GM12878 (cell line): Measurements from ENCODE around the gene NKIRAS2. TPM values are rescaled to one million over a fixed set of nuclear protein-coding genes. Genes with fewer than 3 reads are reported as not detected.

ENCODE experiments used
- ATAC-seq: fragments of 200-7000 bp; cut with Tn5 transposase; 3 replicates; pipeline ENCODE4 v1.9.1; 2020; ENCODE audit warnings: mild to moderate bottlenecking, moderate library complexity
- BruUV-seq: library from RNA; stranded (reverse); fragments of 400-500 nt; replicated peaks from 2 replicates; lab custom pipeline; 2021; lab: Mats Ljungman, UMichigan
- CTCF ChIA-PET: fragments of 300-600 bp; sonication (Branson Sonifier 250); formaldehyde crosslinking; extraction: SDS; loops from one replicate; lab custom pipeline; 2021; ENCODE audit warnings: inconsistent platforms; lab: Yijun Ruan, JAX
- POLR2A ChIA-PET: fragments of 350-600 bp; formaldehyde crosslinking; extraction: SDS; loops from one replicate; lab custom pipeline; 2021; ENCODE audit warnings: inconsistent platforms; lab: Charles Lee
- RAD21 ChIA-PET: fragments of 300-600 bp; sonication (Branson Sonifier 250); formaldehyde crosslinking; loops from one replicate; lab custom pipeline; 2023; ENCODE audit warnings: antibody characterized with exemption; ENCODE audit not compliant: unreplicated experiment; lab: Charles Lee
- SMC1A ChIA-PET: fragments of 300-600 bp; sonication (Branson Sonifier 250); formaldehyde crosslinking; loops from one replicate; lab custom pipeline; 2023; ENCODE audit not compliant: unreplicated experiment, uncharacterized antibody; lab: Charles Lee
- DNase-seq: peaks from one replicate; pipeline ENCODE4 v3.0.0-alpha.2; 2011; ENCODE audit warnings: low read depth, low spot score
- FAIRE-seq: peaks from 3 replicates; lab custom pipeline; 2011; peaks lifted over from hg19 to GRCh38; lab: Jason Lieb, UNC
- H2AFZ ChIP-seq: 2 replicates; pipeline ENCODE4 v1.6.0; 2011; ENCODE audit warnings: low read depth, low read length, control low read depth; ENCODE audit not compliant: control insufficient read depth
- H3K27ac ChIP-seq: 2 replicates; pipeline ENCODE4 v1.5.1; 2011; ENCODE audit warnings: control low read depth; ENCODE audit not compliant: control insufficient read depth, insufficient read depth
- H3K27me3 ChIP-seq, 2 experiments: replicated peaks in 1 of 2; 2 replicates each; pipeline versions ENCODE4 v1.6.0 to v1.6.1; 2011; ENCODE audit warnings: low read length in 1 of 2; ENCODE audit not compliant: control insufficient read depth in 2 of 2, insufficient read depth in 2 of 2
- H3K36me3 ChIP-seq, 2 experiments: 2 replicates each; pipeline ENCODE4 v1.5.1; 2011; ENCODE audit warnings: low read length in 1 of 2; ENCODE audit not compliant: control insufficient read depth in 2 of 2, insufficient read depth in 2 of 2
- H3K4me1 ChIP-seq: 2 replicates; pipeline ENCODE4 v1.6.1; 2011; ENCODE audit warnings: mild to moderate bottlenecking, low read length, moderate library complexity, mixed read lengths; ENCODE audit not compliant: control insufficient read depth, insufficient read depth
- H3K4me2 ChIP-seq: 2 replicates; pipeline ENCODE4 v1.6.0; 2011; ENCODE audit warnings: control low read depth; ENCODE audit not compliant: control insufficient read depth, insufficient read depth
- H3K4me3 ChIP-seq: fragments of 200-600 bp; sonication (generic); 2 replicates; pipeline ENCODE4 v1.5.1; 2016
- H3K79me2 ChIP-seq: 2 replicates; pipeline ENCODE4 v1.6.0; 2011; ENCODE audit warnings: low read length; ENCODE audit not compliant: control insufficient read depth, insufficient read depth
- H3K9ac ChIP-seq: 2 replicates; pipeline ENCODE4 v1.8.0; 2011; ENCODE audit warnings: low read length, control low read depth, mixed read lengths; ENCODE audit not compliant: control insufficient read depth, insufficient read depth
- H3K9me3 ChIP-seq: replicated peaks from 3 replicates; pipeline ENCODE4 v1.5.1; 2011; ENCODE audit warnings: mild to moderate bottlenecking, low read length; ENCODE audit not compliant: control insufficient read depth, insufficient read depth
- H4K20me1 ChIP-seq: 2 replicates; pipeline ENCODE4 v1.6.0; 2011; ENCODE audit not compliant: control insufficient read depth, insufficient read depth
- BMI1 ChIP-seq: fragments of 450-650 bp; IDR thresholded peaks from 2 replicates; pipeline ENCODE4 v1.6.1; 2016; ENCODE audit warnings: mild to moderate bottlenecking, moderate library complexity, borderline replicate concordance
- ETV6 ChIP-seq, 2 experiments: fragments of 450-650 bp in 1 of 2; IDR thresholded peaks in 1 of 2; conservative IDR thresholded peaks in 1 of 2; 2 replicates each; pipeline ENCODE4 v1.6.1; 2014; ENCODE audit warnings: antibody characterized with exemption in 1 of 2, borderline replicate concordance in 1 of 2, low read depth in 1 of 2, mild to moderate bottlenecking in 1 of 2, moderate library complexity in 1 of 2
- GABPA ChIP-seq: IDR thresholded peaks from 2 replicates; pipeline ENCODE4 v1.6.1; 2014; ENCODE audit warnings: antibody characterized with exemption, low read depth, mild to moderate bottlenecking, inconsistent platforms
- GATAD2B ChIP-seq: fragments of 450-650 bp; conservative IDR thresholded peaks from 2 replicates; pipeline ENCODE4 v1.6.1; 2017; ENCODE audit warnings: low read depth, mild to moderate bottlenecking, moderate library complexity
- MAX ChIP-seq: IDR thresholded peaks from 2 replicates; pipeline ENCODE4 v1.6.1; 2012; ENCODE audit warnings: low read depth, low read length, improper control_type of control experiment
- RCOR1 ChIP-seq: conservative IDR thresholded peaks from 2 replicates; pipeline ENCODE4 v1.6.1; 2012; ENCODE audit warnings: low read depth, low read length, improper control_type of control experiment
- ZBTB4 ChIP-seq: fragments of 450-650 bp; formaldehyde crosslinking; IDR thresholded peaks from 2 replicates; pipeline ENCODE4 v1.4.0; 2022; ENCODE audit warnings: mild to moderate bottlenecking, moderate library complexity
- ZNF207 ChIP-seq: fragments of 450-650 bp; IDR thresholded peaks from 2 replicates; pipeline ENCODE4 v1.6.1; 2014; ENCODE audit warnings: antibody characterized with exemption, mild to moderate bottlenecking, borderline replicate concordance
- WGBS: methylation state at CpG from one replicate; pipeline ENCODE4 v1.1.6; 2016; ENCODE audit warnings: low lambda C conversion rate; ENCODE audit not compliant: insufficient replicate concordance, insufficient coverage; ENCODE audit errors: missing lambda C conversion rate; 5-methylcytosine and 5-hydroxymethylcytosine counted together
- in situ Hi-C: fragments of 300-500 bp; cut with MboI; formaldehyde crosslinking; loops from 9 replicates; pipeline ENCODE4 v1.14.3; 2018; ENCODE audit warnings: mixed read lengths
- intact Hi-C: fragments of 100-400 bp; cut with micrococcal nuclease; formaldehyde crosslinking; loops from one replicate; pipeline ENCODE4 v1.14.2; 2022; ENCODE audit not compliant: unreplicated experiment
- polyA plus RNA-seq, 11 experiments: library from polyadenylated mRNA; depleted of rRNA in 4 of 11; unstranded in 6 of 11; stranded (reverse) in 5 of 11; fragments of >200 nt; fragmentation: Nextera tagmentation in 4 of 11; fragmentation: Illumina TruSeq in 1 of 11; extraction: Ambion mirVana in 4 of 11; extraction: Trizol in 1 of 11; gene quantifications; 1 replicate in 1 of 11; 2 replicates in 10 of 11; pipeline versions ENCODE4 v1.2.1 to v1.2.3, GENCODE V29; 2011 to 2016; ENCODE audit warnings: inconsistent platforms in 2 of 11, missing spikeins in 2 of 11, low read depth in 1 of 11
- total RNA-seq, 4 experiments: library from RNA; depleted of rRNA in 3 of 4; stranded (reverse); fragments of >200 nt in 3 of 4; fragmentation: Illumina TruSeq in 1 of 4; extraction: Trizol in 1 of 4; gene quantifications; 2 replicates each; pipeline versions ENCODE4 v1.2.1 to v1.2.3, GENCODE V29; 2013 to 2021

NKIRAS2 gene
- total and polyA plus RNA-seq, 10 of the 15 experiments (the other 5 are each of a cell fraction or from before 2014, with no cell fraction given), result 6.4 to 49.7 (median 27.2) TPM

GRCh38 chr17:42061646-42062487 is 42.0 kb downstream of the NKIRAS2 start:
- peaks cover 1% of the 10 kb centered on the region; the same call in 2 of the 3 replicates for H3K9me3 ChIP-seq
- TF ChIP-seq GABPA (no peak), ETV6 (conservative IDR thresholded peaks at IDR 0.05 in 1 of 2, IDR thresholded peaks at IDR 0.05 in 1 of 2; ENCODE audit: borderline replicate concordance in 1 of 2, low read depth in 1 of 2) (no peak)
- TF ChIP-seq, all 136 proteins: peak for 0
- ChIA-PET SMC1A (interaction anchor here (0.5 to 1.3 kb wide), 2 partner anchors 23 to 36 kb away, joined by 3 to 4 read pairs; no protein-coding TSS in a partner anchor), RAD21 (no interaction called here), POLR2A (interaction anchor here (0.6 kb wide), 1 partner anchor 368 kb away, joined by 3 read pairs; no protein-coding TSS in a partner anchor), CTCF (interaction anchor here (0.6 to 1.3 kb wide), 3 partner anchors 12 to 120 kb away, joined by 3 to 4 read pairs (median 3); no protein-coding TSS in a partner anchor)
- Histone ChIP-seq H3K4me2 (no peak overlapping the region), H3K79me2 (no peaks in the 10 kb centered on the region), H4K20me1 (no peaks in the 10 kb centered on the region), H3K4me1 (peaks cover 11% of the 10 kb centered on the region), H2AFZ (no peak overlapping the region), H3K4me3 (no peak overlapping the region), H3K27ac (no peak overlapping the region), H3K27me3 (no peaks in the 10 kb centered on the region), H3K9ac (no peak overlapping the region), H3K36me3 (no peaks in the 10 kb centered on the region)
- no TSS peak for BruUV-seq
- FAIRE-seq, result no peak
- no peak for DNase-seq
- 52% methylated on average over 5 of the region's 5 CpGs for WGBS
- ATAC-seq, result no peak
- intact Hi-C loops (loop anchor here (5.0 kb wide), 1 partner anchor 35 kb away; no protein-coding TSS in a partner anchor), in situ Hi-C loops (no loop called here)

GRCh38 chr17:42062681-42063080 is 42.8 kb downstream of the NKIRAS2 start:
- H4K20me1 ChIP-seq, result no peaks in the 10 kb centered on the region
- ATAC-seq, result no peak
- RAD21 ChIA-PET, result interaction anchor here (1.0 kb wide), 1 partner anchor 49 kb away, joined by 3 read pairs; no protein-coding TSS in a partner anchor
- H3K27me3 ChIP-seq, result no peaks in the 10 kb centered on the region
- BruUV-seq, result no TSS peak
- intact Hi-C loops, result loop anchor here (5.0 kb wide), 1 partner anchor 35 kb away; no protein-coding TSS in a partner anchor
- no peaks in the 10 kb centered on the region for H3K79me2 ChIP-seq
- POLR2A ChIA-PET, result no interaction called here
- in situ Hi-C loops, result no loop called here
- H3K36me3 ChIP-seq, result no peaks in the 10 kb centered on the region
- SMC1A ChIA-PET, result interaction anchor here (1.3 kb wide), 1 partner anchor 37 kb away, joined by 3 read pairs; no protein-coding TSS in a partner anchor
- no peaks in the 10 kb centered on the region for H3K9me3 ChIP-seq
- H3K9ac ChIP-seq, result no peak overlapping the region
- FAIRE-seq, result no peak
- H3K4me2 ChIP-seq, result no peak overlapping the region
- H3K4me1 ChIP-seq, result peaks cover 11% of the 10 kb centered on the region
- CTCF ChIA-PET, result interaction anchor here (1.3 to 3.4 kb wide), 3 partner anchors 36 to 100 kb away, joined by 3 to 16 read pairs (median 5); no protein-coding TSS in a partner anchor
- H2AFZ ChIP-seq, result no peak overlapping the region
- DNase-seq, result no peak
- 77% methylated on average over 14 of the region's 14 CpGs for WGBS
- H3K27ac ChIP-seq, result no peak overlapping the region
- no peak overlapping the region for H3K4me3 ChIP-seq
- TF ChIP-seq GATAD2B (no peak), MAX (no peak), ZBTB4 (no peak), ZNF207 (no peak), BMI1 (no peak), RCOR1 (no peak)
